Glutamatergic neuron (in vitro differentiated cells): ENCODE data around the gene THOP1. TPM values are rescaled to one million over a fixed set of nuclear protein-coding genes. Genes with fewer than 3 reads are reported as not detected.

Experiments used
- DNase-seq: peaks from one replicate; pipeline ENCODE4 v3.0.0; 2022
- H3K27ac Mint-ChIP-seq: one replicate; pipeline ENCODE4 v1.8.0; 2020; ENCODE audit warnings: mild to moderate bottlenecking, mixed read lengths, inconsistent platforms; ENCODE audit not compliant: unreplicated experiment
- H3K27me3 Mint-ChIP-seq: one replicate; pipeline ENCODE4 v1.8.0; 2020; ENCODE audit warnings: mild to moderate bottlenecking, moderate library complexity, mixed read lengths, inconsistent platforms; ENCODE audit not compliant: unreplicated experiment
- H3K36me3 Mint-ChIP-seq: one replicate; pipeline ENCODE4 v1.8.0; 2020; ENCODE audit warnings: mild to moderate bottlenecking, mixed read lengths, inconsistent platforms; ENCODE audit not compliant: unreplicated experiment
- H3K4me1 Mint-ChIP-seq: one replicate; pipeline ENCODE4 v1.8.0; 2020; ENCODE audit warnings: mild to moderate bottlenecking, low read depth, mixed read lengths, inconsistent platforms; ENCODE audit not compliant: unreplicated experiment
- H3K4me3 Mint-ChIP-seq: one replicate; pipeline ENCODE4 v1.8.0; 2020; ENCODE audit warnings: mild to moderate bottlenecking, mixed read lengths, inconsistent platforms; ENCODE audit not compliant: unreplicated experiment
- H3K9me3 Mint-ChIP-seq: one replicate; pipeline ENCODE4 v1.8.0; 2020; ENCODE audit warnings: mild to moderate bottlenecking, moderate library complexity, mixed read lengths, inconsistent platforms; ENCODE audit not compliant: unreplicated experiment
- CTCF ChIP-seq: fragments of 200-600 bp; sonication (generic); IDR thresholded peaks from one replicate; pipeline ENCODE4 v1.5.0; 2021; ENCODE audit not compliant: partially characterized antibody, unreplicated experiment
- total RNA-seq: library from RNA; stranded (reverse); fragmentation: NEBNext Ultra II Directional; extraction: Animal tissue kit (Norgen Biotek cat#: 25700); gene quantifications from one replicate; pipeline ENCODE4 v1.2.1, GENCODE V29; 2021; ENCODE audit not compliant: unreplicated experiment

THOP1 gene
- total RNA-seq, 1 donor from 2014 or later = 64.0 TPM

- Mint-ChIP-seq H3K4me1 (no peaks in the 10 kb centered on the region), H3K27me3 (peaks cover 2% of the 10 kb centered on the region), H3K36me3 (peaks cover 58% of the 10 kb centered on the region), H3K4me3 (no peak overlapping the region), H3K9me3 (peaks cover 31% of the 10 kb centered on the region), H3K27ac (no peak overlapping the region)
- TF ChIP-seq CTCF = no peak
- DNase-seq = no peak
Observed at GRCh38 chr19:2853015-2853606, 67.8 kb downstream of the THOP1 start.

- peaks cover 2% of the 10 kb centered on the region for H3K27me3 Mint-ChIP-seq
- H3K9me3 Mint-ChIP-seq = peaks cover 32% of the 10 kb centered on the region
- no peak for TF ChIP-seq CTCF
- peaks cover 65% of the 10 kb centered on the region for H3K36me3 Mint-ChIP-seq
- H3K4me1 Mint-ChIP-seq = no peaks in the 10 kb centered on the region
- DNase-seq = no peak
- H3K27ac Mint-ChIP-seq = no peak overlapping the region
- no peak overlapping the region for H3K4me3 Mint-ChIP-seq
Observed at GRCh38 chr19:2854849-2855248, 69.5 kb downstream of the THOP1 start.

GRCh38 chr19:2856457-2857050 lies 71.3 kb downstream of the THOP1 start:
- Mint-ChIP-seq H3K4me3 (no peak overlapping the region), H3K36me3 (peaks cover 52% of the 10 kb centered on the region), H3K27me3 (peaks cover 4% of the 10 kb centered on the region), H3K27ac (no peak overlapping the region), H3K9me3 (peaks cover 29% of the 10 kb centered on the region), H3K4me1 (no peaks in the 10 kb centered on the region)
- no peak for TF ChIP-seq CTCF
- DNase-seq = no peak

GRCh38 chr19:2858864-2859263 lies 73.6 kb downstream of the THOP1 start:
- peaks cover 2% of the 10 kb centered on the region for H3K27me3 Mint-ChIP-seq
- no peaks in the 10 kb centered on the region for H3K4me1 Mint-ChIP-seq
- H3K36me3 Mint-ChIP-seq = peaks cover 29% of the 10 kb centered on the region
- no peak for TF ChIP-seq CTCF
- H3K27ac Mint-ChIP-seq = no peak overlapping the region
- no peak overlapping the region for H3K4me3 Mint-ChIP-seq
- H3K9me3 Mint-ChIP-seq = peaks cover 19% of the 10 kb centered on the region
- no peak for DNase-seq

GRCh38 chr19:2863816-2864215 lies 78.5 kb downstream of the THOP1 start:
- Mint-ChIP-seq H3K27ac (no peak overlapping the region), H3K4me3 (no peak overlapping the region), H3K4me1 (no peaks in the 10 kb centered on the region), H3K9me3 (peaks cover 18% of the 10 kb centered on the region), H3K27me3 (peaks cover 8% of the 10 kb centered on the region), H3K36me3 (peaks cover 7% of the 10 kb centered on the region)
- no peak for DNase-seq
- TF ChIP-seq CTCF = no peak
